ENCODE results near the gene FUOM.

FUOM gene

GRCh38 chr10:133379801-133380666, 22.2 kb upstream of the FUOM start:
- no CpG with 5 or more reads among the region's 36 CpGs for WGBS, 2 donors (ENCODE audit: extremely low coverage in 2 of 2, insufficient read length in 2 of 2, insufficient replicate concordance in 1 of 2)
- H3K4me3 ChIP-seq (ENCODE audit: low read length in 2 of 2), result peak overlapping the region in 1 of 2 donors; percentile 91
- peak overlapping the region; percentile 41 for H2AK5ac ChIP-seq (ENCODE audit: low read depth, low read length)

GRCh38 chr10:133379152-133379800, 21.5 kb upstream of the FUOM start, which contains the start of gene PAOX:
PAOX (plus strand) TSS chr10:133379262; CDS start chr10:133379317, 55 bp downstream.
- H2BK12ac ChIP-seq (ENCODE audit: low read length), result peak within 1 kb of the TSS; percentile 90
- peaks cover 6 to 7% of the 10 kb centered on the region in 2 donors for H3K4me1 ChIP-seq (ENCODE audit: control insufficient read depth in 2 of 2, insufficient read depth in 1 of 2, low read depth in 1 of 2, low read length in 2 of 2)
- H4K8ac ChIP-seq (ENCODE audit: low read depth, low read length), result no peak within 1 kb of the TSS
- H2BK5ac ChIP-seq (ENCODE audit: low read length), result peak within 1 kb of the TSS; percentile 97
- H2BK120ac ChIP-seq (ENCODE audit: low read depth, low read length), result peak within 1 kb of the TSS; percentile 81
- peak within 1 kb of the TSS; percentile 91 for H3K9ac ChIP-seq (ENCODE audit: low read depth, low read length, poor library complexity)
- H3K14ac ChIP-seq (ENCODE audit: low read length), result peak within 1 kb of the TSS; percentile 89
- no CpG with 5 or more reads among the region's 78 CpGs for WGBS, 2 donors (ENCODE audit: extremely low coverage in 2 of 2, insufficient read length in 2 of 2, insufficient replicate concordance in 1 of 2)
- H3K4me2 ChIP-seq (ENCODE audit: insufficient read depth, low read length, poor library complexity, severe bottlenecking), result peak within 1 kb of the TSS; percentile 91
- H3K23ac ChIP-seq (ENCODE audit: low read depth, low read length, poor library complexity), result peak within 1 kb of the TSS; percentile 96
- H3K27me3 ChIP-seq (ENCODE audit: control insufficient read depth in 3 of 3, insufficient read depth in 3 of 3, low read depth in 1 of 3, low read length in 3 of 3), result peaks cover 0 to 15% (median 8%) of the 10 kb centered on the region in 3 experiments
- H2AK5ac ChIP-seq (ENCODE audit: low read depth, low read length), result peak within 1 kb of the TSS; percentile 93
- H2AFZ ChIP-seq (ENCODE audit: low read length), result peak within 1 kb of the TSS; percentile 90
- no peaks in the 10 kb centered on the region for H3K9me3 ChIP-seq (replicated peaks in 1 of 2; ENCODE audit: control insufficient read depth in 2 of 2, insufficient read depth in 1 of 2, low read depth in 1 of 2, low read length in 2 of 2)
- H3K18ac ChIP-seq (ENCODE audit: low read length), result peak within 1 kb of the TSS; percentile 93
- peak within 1 kb of the TSS; percentile 84 to 96 for H3K4me3 ChIP-seq (ENCODE audit: low read length in 2 of 2)
- no peaks in the 10 kb centered on the region for H3K36me3 ChIP-seq (replicated peaks in 1 of 2; ENCODE audit: control insufficient read depth in 2 of 2, insufficient read depth in 2 of 2, low read length in 2 of 2)
- peak; percentile 68 for DNase-seq (ENCODE audit: low spot score)
- no peak within 1 kb of the TSS for H4K91ac ChIP-seq (ENCODE audit: low read depth, low read length, poor library complexity)
- peak within 1 kb of the TSS; percentile 66 for H3K4ac ChIP-seq (ENCODE audit: low read length)
- H2BK15ac ChIP-seq (ENCODE audit: low read length), result peak within 1 kb of the TSS; percentile 96
- H3K79me1 ChIP-seq (ENCODE audit: low read depth, low read length), result peaks cover 7% of the 10 kb centered on the region
- no peak within 1 kb of the TSS for H3K27ac ChIP-seq (replicated peaks; ENCODE audit: low read length)

More at GRCh38 chr10:133379801-133380666, 22.2 kb upstream of the FUOM start:
- no peak for DNase-seq (ENCODE audit: low spot score)
- no peak overlapping the region for H4K8ac ChIP-seq (ENCODE audit: low read depth, low read length)
- no peak overlapping the region for H2BK120ac ChIP-seq (ENCODE audit: low read depth, low read length)
- H3K4ac ChIP-seq (ENCODE audit: low read length), result no peak overlapping the region
- peak overlapping the region; percentile 90 for H2AFZ ChIP-seq (ENCODE audit: low read length)
- H3K27ac ChIP-seq (replicated peaks; ENCODE audit: low read length), result no peak overlapping the region
- H2BK12ac ChIP-seq (ENCODE audit: low read length), result peak overlapping the region; percentile 86
- peaks cover 0 to 15% (median 8%) of the 10 kb centered on the region in 3 experiments for H3K27me3 ChIP-seq (ENCODE audit: control insufficient read depth in 3 of 3, insufficient read depth in 3 of 3, low read depth in 1 of 3, low read length in 3 of 3)
- H2BK5ac ChIP-seq (ENCODE audit: low read length), result peak overlapping the region; percentile 87
- H3K36me3 ChIP-seq (replicated peaks in 1 of 2; ENCODE audit: control insufficient read depth in 2 of 2, insufficient read depth in 2 of 2, low read length in 2 of 2), result no peaks in the 10 kb centered on the region
- no peak overlapping the region for H4K91ac ChIP-seq (ENCODE audit: low read depth, low read length, poor library complexity)
- peak overlapping the region; percentile 38 for H3K14ac ChIP-seq (ENCODE audit: low read length)
- H3K18ac ChIP-seq (ENCODE audit: low read length), result peak overlapping the region; percentile 93
- peak overlapping the region; percentile 73 for H2BK15ac ChIP-seq (ENCODE audit: low read length)
- peaks cover 6 to 7% of the 10 kb centered on the region in 2 donors for H3K4me1 ChIP-seq (ENCODE audit: control insufficient read depth in 2 of 2, insufficient read depth in 1 of 2, low read depth in 1 of 2, low read length in 2 of 2)
- peak overlapping the region; percentile 77 for H3K4me2 ChIP-seq (ENCODE audit: insufficient read depth, low read length, poor library complexity, severe bottlenecking)
- peak overlapping the region; percentile 90 for H3K9ac ChIP-seq (ENCODE audit: low read depth, low read length, poor library complexity)
- no peaks in the 10 kb centered on the region for H3K9me3 ChIP-seq (replicated peaks in 1 of 2; ENCODE audit: control insufficient read depth in 2 of 2, insufficient read depth in 1 of 2, low read depth in 1 of 2, low read length in 2 of 2)
- H3K23ac ChIP-seq (ENCODE audit: low read depth, low read length, poor library complexity), result peak overlapping the region; percentile 81
- peaks cover 7% of the 10 kb centered on the region for H3K79me1 ChIP-seq (ENCODE audit: low read depth, low read length)

GRCh38 chr10:133378251-133379096, 20.7 kb upstream of the FUOM start:
- H2BK12ac ChIP-seq (ENCODE audit: low read length), result peak overlapping the region; percentile 90
- peak overlapping the region; percentile 91 for H3K4me2 ChIP-seq (ENCODE audit: insufficient read depth, low read length, poor library complexity, severe bottlenecking)
- H2BK120ac ChIP-seq (ENCODE audit: low read depth, low read length), result peak overlapping the region; percentile 81
- H3K4me3 ChIP-seq (ENCODE audit: low read length in 2 of 2), result peak overlapping the region; percentile 84 to 96
- peak overlapping the region; percentile 89 for H3K14ac ChIP-seq (ENCODE audit: low read length)
- H3K23ac ChIP-seq (ENCODE audit: low read depth, low read length, poor library complexity), result peak overlapping the region; percentile 96
- H4K8ac ChIP-seq (ENCODE audit: low read depth, low read length), result no peak overlapping the region
- H3K4ac ChIP-seq (ENCODE audit: low read length), result peak overlapping the region; percentile 66
- peak overlapping the region; percentile 93 for H2AK5ac ChIP-seq (ENCODE audit: low read depth, low read length)
- H3K18ac ChIP-seq (ENCODE audit: low read length), result peak overlapping the region; percentile 89
- H4K91ac ChIP-seq (ENCODE audit: low read depth, low read length, poor library complexity), result no peak overlapping the region
- DNase-seq (ENCODE audit: low spot score), result peak; percentile 68
- peaks cover 7% of the 10 kb centered on the region for H3K79me1 ChIP-seq (ENCODE audit: low read depth, low read length)
- no CpG with 5 or more reads among the region's 90 CpGs for WGBS, 2 donors (ENCODE audit: extremely low coverage in 2 of 2, insufficient read length in 2 of 2, insufficient replicate concordance in 1 of 2)
- peak overlapping the region; percentile 97 for H2BK5ac ChIP-seq (ENCODE audit: low read length)
- H3K27me3 ChIP-seq (ENCODE audit: control insufficient read depth in 3 of 3, insufficient read depth in 3 of 3, low read depth in 1 of 3, low read length in 3 of 3), result peaks cover 0 to 15% (median 8%) of the 10 kb centered on the region in 3 experiments
- peaks cover 7 to 11% of the 10 kb centered on the region in 2 donors for H3K4me1 ChIP-seq (ENCODE audit: control insufficient read depth in 2 of 2, insufficient read depth in 1 of 2, low read depth in 1 of 2, low read length in 2 of 2)
- H3K36me3 ChIP-seq (replicated peaks in 1 of 2; ENCODE audit: control insufficient read depth in 2 of 2, insufficient read depth in 2 of 2, low read length in 2 of 2), result no peaks in the 10 kb centered on the region
- H3K27ac ChIP-seq (replicated peaks; ENCODE audit: low read length), result no peak overlapping the region
- H3K9me3 ChIP-seq (replicated peaks in 1 of 2; ENCODE audit: control insufficient read depth in 2 of 2, insufficient read depth in 1 of 2, low read depth in 1 of 2, low read length in 2 of 2), result no peaks in the 10 kb centered on the region
- H2AFZ ChIP-seq (ENCODE audit: low read length), result peak overlapping the region; percentile 90
- H3K9ac ChIP-seq (ENCODE audit: low read depth, low read length, poor library complexity), result peak overlapping the region; percentile 91
- H2BK15ac ChIP-seq (ENCODE audit: low read length), result peak overlapping the region; percentile 96

Data from neuronal stem cell (in vitro differentiated cells).